ENCODE results near the gene OLFML2A. TPM values are rescaled to one million over a fixed set of nuclear protein-coding genes. Genes with fewer than 3 reads are reported as not detected.

Gene OLFML2A
- total RNA-seq, 1 experiment from 2014 or later = 6.7 TPM

DNA sequence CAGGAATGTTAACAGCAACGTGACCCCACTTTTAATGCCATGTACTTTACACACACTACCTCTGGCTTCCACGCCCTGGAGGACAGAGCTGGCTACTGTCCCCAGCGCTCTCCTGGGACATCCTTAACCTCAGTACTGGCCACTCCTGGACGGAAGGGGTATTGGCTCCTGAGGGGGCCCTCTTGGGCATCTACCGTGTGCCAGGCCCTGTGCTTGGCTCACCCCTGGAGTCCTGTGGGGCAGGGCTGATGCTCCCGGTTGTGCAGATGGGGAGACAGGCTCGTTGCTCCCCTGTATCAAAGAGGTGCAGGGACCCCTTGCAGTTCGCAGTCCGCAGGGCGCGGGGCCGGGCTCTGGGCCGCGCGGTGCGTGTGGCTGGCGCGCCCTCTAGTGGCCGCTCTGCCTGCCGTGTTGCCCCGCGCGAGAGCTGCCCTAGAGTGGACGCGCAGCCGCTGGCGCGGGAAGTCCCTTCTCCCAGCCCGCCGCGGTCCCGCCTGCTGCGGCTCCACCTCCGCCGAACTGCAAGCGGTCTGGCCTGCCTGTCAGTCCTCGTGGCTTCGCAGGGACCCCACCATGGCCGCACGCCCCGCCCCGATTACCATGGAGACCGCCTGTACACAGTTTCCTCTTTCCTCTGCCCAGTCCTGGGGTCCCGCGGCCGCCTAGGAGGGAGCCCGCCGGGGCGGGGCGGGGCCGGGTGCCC lies 76.0 kb downstream of the OLFML2A start, which contains the start of gene WDR38:
WDR38 (plus strand) TSS at position 632 of the 703 bp plus-strand sequence. CDS start 72 bp downstream, outside the sequence.
- Mint-ChIP-seq H3K27me3 (ENCODE audit: low read depth) (no peaks in the 10 kb centered on the region), H3K4me1 (peaks cover 9% of the 10 kb centered on the region), H3K27ac (no peak within 1 kb of the TSS; the same call in 1 of the 2 replicates), H3K36me3 (peaks cover 9% of the 10 kb centered on the region), H3K9me3 (no peaks in the 10 kb centered on the region), H3K4me3 (peak within 1 kb of the TSS; percentile 62)
- ChIA-PET CTCF (interaction anchor here (0.5 to 12.9 kb wide), 80 partner anchors 9 to 522 kb away, joined by 3 to 935 read pairs (median 5); partner anchors contain the start of genes ADGRD2, ARPC5L, NR6A1 and OLFML2A), POLR2A (interaction anchor here (0.7 to 2.2 kb wide), 6 partner anchors 9 to 84 kb away, joined by 4 to 12 read pairs (median 5); partner anchors contain the start of genes ARPC5L, NR6A1 and RPL35)
- peak; percentile 60 for ATAC-seq
- DNase-seq (ENCODE audit: low spot score) = peak; percentile 80
- TF ChIP-seq FOXP1 (CRISPR knock-in tag; IDR thresholded peaks at IDR 0.05; ENCODE audit: borderline replicate concordance) = peak; percentile 61; the same call in 1 of the 2 replicates
- TF ChIP-seq TEAD1 (CRISPR knock-in tag; IDR thresholded peaks at IDR 0.05) = 0 out of 2 replicates have a peak, but pooled peaks have one; percentile 54
- TF ChIP-seq, protein P1, sequence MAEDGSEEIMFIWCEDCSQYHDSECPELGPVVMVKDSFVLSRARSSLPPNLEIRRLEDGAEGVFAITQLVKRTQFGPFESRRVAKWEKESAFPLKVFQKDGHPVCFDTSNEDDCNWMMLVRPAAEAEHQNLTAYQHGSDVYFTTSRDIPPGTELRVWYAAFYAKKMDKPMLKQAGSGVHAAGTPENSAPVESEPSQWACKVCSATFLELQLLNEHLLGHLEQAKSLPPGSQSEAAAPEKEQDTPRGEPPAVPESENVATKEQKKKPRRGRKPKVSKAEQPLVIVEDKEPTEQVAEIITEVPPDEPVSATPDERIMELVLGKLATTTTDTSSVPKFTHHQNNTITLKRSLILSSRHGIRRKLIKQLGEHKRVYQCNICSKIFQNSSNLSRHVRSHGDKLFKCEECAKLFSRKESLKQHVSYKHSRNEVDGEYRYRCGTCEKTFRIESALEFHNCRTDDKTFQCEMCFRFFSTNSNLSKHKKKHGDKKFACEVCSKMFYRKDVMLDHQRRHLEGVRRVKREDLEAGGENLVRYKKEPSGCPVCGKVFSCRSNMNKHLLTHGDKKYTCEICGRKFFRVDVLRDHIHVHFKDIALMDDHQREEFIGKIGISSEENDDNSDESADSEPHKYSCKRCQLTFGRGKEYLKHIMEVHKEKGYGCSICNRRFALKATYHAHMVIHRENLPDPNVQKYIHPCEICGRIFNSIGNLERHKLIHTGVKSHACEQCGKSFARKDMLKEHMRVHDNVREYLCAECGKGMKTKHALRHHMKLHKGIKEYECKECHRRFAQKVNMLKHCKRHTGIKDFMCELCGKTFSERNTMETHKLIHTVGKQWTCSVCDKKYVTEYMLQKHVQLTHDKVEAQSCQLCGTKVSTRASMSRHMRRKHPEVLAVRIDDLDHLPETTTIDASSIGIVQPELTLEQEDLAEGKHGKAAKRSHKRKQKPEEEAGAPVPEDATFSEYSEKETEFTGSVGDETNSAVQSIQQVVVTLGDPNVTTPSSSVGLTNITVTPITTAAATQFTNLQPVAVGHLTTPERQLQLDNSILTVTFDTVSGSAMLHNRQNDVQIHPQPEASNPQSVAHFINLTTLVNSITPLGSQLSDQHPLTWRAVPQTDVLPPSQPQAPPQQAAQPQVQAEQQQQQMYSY (CRISPR knock-in tag; IDR thresholded peaks at IDR 0.05) = no peak
- TF ChIP-seq ATF1 (CRISPR knock-in tag; IDR thresholded peaks at IDR 0.05) = no peak
- no peak for TF ChIP-seq ATF2 (CRISPR knock-in tag; IDR thresholded peaks at IDR 0.05; ENCODE audit: borderline replicate concordance, low read depth)
- 0 out of 2 replicates have a peak, but pooled peaks have one; percentile 7 for TF ChIP-seq ZNF423 (CRISPR knock-in tag; IDR thresholded peaks at IDR 0.05)
- TF ChIP-seq, protein P2, sequence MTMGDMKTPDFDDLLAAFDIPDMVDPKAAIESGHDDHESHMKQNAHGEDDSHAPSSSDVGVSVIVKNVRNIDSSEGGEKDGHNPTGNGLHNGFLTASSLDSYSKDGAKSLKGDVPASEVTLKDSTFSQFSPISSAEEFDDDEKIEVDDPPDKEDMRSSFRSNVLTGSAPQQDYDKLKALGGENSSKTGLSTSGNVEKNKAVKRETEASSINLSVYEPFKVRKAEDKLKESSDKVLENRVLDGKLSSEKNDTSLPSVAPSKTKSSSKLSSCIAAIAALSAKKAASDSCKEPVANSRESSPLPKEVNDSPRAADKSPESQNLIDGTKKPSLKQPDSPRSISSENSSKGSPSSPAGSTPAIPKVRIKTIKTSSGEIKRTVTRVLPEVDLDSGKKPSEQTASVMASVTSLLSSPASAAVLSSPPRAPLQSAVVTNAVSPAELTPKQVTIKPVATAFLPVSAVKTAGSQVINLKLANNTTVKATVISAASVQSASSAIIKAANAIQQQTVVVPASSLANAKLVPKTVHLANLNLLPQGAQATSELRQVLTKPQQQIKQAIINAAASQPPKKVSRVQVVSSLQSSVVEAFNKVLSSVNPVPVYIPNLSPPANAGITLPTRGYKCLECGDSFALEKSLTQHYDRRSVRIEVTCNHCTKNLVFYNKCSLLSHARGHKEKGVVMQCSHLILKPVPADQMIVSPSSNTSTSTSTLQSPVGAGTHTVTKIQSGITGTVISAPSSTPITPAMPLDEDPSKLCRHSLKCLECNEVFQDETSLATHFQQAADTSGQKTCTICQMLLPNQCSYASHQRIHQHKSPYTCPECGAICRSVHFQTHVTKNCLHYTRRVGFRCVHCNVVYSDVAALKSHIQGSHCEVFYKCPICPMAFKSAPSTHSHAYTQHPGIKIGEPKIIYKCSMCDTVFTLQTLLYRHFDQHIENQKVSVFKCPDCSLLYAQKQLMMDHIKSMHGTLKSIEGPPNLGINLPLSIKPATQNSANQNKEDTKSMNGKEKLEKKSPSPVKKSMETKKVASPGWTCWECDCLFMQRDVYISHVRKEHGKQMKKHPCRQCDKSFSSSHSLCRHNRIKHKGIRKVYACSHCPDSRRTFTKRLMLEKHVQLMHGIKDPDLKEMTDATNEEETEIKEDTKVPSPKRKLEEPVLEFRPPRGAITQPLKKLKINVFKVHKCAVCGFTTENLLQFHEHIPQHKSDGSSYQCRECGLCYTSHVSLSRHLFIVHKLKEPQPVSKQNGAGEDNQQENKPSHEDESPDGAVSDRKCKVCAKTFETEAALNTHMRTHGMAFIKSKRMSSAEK (CRISPR knock-in tag; IDR thresholded peaks at IDR 0.05; ENCODE audit: borderline replicate concordance) = no peak
- no peak for TF ChIP-seq ESRRA (CRISPR knock-in tag; IDR thresholded peaks at IDR 0.05; ENCODE audit: borderline replicate concordance)
- TF ChIP-seq AFF4 (CRISPR knock-in tag; IDR thresholded peaks at IDR 0.05; ENCODE audit: borderline replicate concordance) = peak; percentile 62; the same call in 1 of the 2 replicates
- TF ChIP-seq ZNF232 (CRISPR knock-in tag; IDR thresholded peaks at IDR 0.05) = 0 out of 2 replicates have a peak, but pooled peaks have one; percentile 17
- TF ChIP-seq ETV6 (CRISPR knock-in tag; IDR thresholded peaks at IDR 0.05) = 0 out of 2 replicates have a peak, but pooled peaks have one; percentile 14
- TF ChIP-seq GABPB1 (CRISPR knock-in tag; IDR thresholded peaks at IDR 0.05) = peak; percentile 45; the same call in 1 of the 2 replicates
- TF ChIP-seq, protein P3, sequence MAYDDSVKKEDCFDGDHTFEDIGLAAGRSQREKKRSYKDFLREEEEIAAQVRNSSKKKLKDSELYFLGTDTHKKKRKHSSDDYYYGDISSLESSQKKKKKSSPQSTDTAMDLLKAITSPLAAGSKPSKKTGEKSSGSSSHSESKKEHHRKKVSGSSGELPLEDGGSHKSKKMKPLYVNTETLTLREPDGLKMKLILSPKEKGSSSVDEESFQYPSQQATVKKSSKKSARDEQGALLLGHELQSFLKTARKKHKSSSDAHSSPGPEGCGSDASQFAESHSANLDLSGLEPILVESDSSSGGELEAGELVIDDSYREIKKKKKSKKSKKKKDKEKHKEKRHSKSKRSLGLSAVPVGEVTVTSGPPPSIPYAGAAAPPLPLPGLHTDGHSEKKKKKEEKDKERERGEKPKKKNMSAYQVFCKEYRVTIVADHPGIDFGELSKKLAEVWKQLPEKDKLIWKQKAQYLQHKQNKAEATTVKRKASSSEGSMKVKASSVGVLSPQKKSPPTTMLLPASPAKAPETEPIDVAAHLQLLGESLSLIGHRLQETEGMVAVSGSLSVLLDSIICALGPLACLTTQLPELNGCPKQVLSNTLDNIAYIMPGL (CRISPR knock-in tag; IDR thresholded peaks at IDR 0.05) = peak; percentile 98
- no peak for TF ChIP-seq ZNF425 (CRISPR knock-in tag; conservative IDR thresholded peaks at IDR 0.05)
- TF ChIP-seq, protein P4, sequence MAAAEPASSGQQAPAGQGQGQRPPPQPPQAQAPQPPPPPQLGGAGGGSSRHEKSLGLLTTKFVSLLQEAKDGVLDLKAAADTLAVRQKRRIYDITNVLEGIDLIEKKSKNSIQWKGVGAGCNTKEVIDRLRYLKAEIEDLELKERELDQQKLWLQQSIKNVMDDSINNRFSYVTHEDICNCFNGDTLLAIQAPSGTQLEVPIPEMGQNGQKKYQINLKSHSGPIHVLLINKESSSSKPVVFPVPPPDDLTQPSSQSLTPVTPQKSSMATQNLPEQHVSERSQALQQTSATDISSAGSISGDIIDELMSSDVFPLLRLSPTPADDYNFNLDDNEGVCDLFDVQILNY (CRISPR knock-in tag; IDR thresholded peaks at IDR 0.05) = peak; percentile 61
- TF ChIP-seq ZNF671 (CRISPR knock-in tag; IDR thresholded peaks at IDR 0.05) = no peak
- TF ChIP-seq JUN (CRISPR knock-in tag; IDR thresholded peaks at IDR 0.05) = 0 out of 2 replicates have a peak, but pooled peaks have one; percentile 11

Data from WTC11 (cell line).